ENCODE measurements around the gene COL27A1. TPM values are rescaled to one million over a fixed set of nuclear protein-coding genes. Genes with fewer than 3 reads are reported as not detected.

The COL27A1 gene
- total RNA-seq, 1 donor from 2014 or later: 6.4 TPM

- H3K27ac ChIP-seq (replicated peaks): no peak overlapping the region
- H3K4me1 ChIP-seq: peaks cover 25% of the 10 kb centered on the region
- no peaks in the 10 kb centered on the region for H3K36me3 ChIP-seq
- H3K9me3 ChIP-seq (replicated peaks): peaks cover 10% of the 10 kb centered on the region
- H3K4me3 ChIP-seq: no peak overlapping the region
- TF ChIP-seq CTCF (IDR thresholded peaks at IDR 0.05; ENCODE audit: borderline replicate concordance): no peak
- no peaks in the 10 kb centered on the region for H3K27me3 ChIP-seq (ENCODE audit: low read depth)
- no peak for DNase-seq
- intact Hi-C loops (cut with micrococcal nuclease): no loop called here
These were observed 24.6 kb upstream of the COL27A1 start for GRCh38 chr9:114130624-114131277.

GRCh38 chr9:114131808-114132549 lies 23.4 kb upstream of the COL27A1 start:
- Histone ChIP-seq H3K4me3 (no peak overlapping the region), H3K36me3 (no peaks in the 10 kb centered on the region), H3K27me3 (ENCODE audit: low read depth) (no peaks in the 10 kb centered on the region), H3K27ac (replicated peaks) (peak overlapping the region; percentile 23), H3K4me1 (peaks cover 25% of the 10 kb centered on the region), H3K9me3 (replicated peaks) (peaks cover 10% of the 10 kb centered on the region)
- no peak for DNase-seq
- TF ChIP-seq CTCF (IDR thresholded peaks at IDR 0.05; ENCODE audit: borderline replicate concordance): no peak
- intact Hi-C loops (cut with micrococcal nuclease): no loop called here

GRCh38 chr9:114132550-114132918 lies 22.8 kb upstream of the COL27A1 start:
- peaks cover 25% of the 10 kb centered on the region for H3K4me1 ChIP-seq
- H3K4me3 ChIP-seq: no peak overlapping the region
- intact Hi-C loops (cut with micrococcal nuclease): no loop called here
- H3K36me3 ChIP-seq: no peaks in the 10 kb centered on the region
- H3K27me3 ChIP-seq (ENCODE audit: low read depth): no peaks in the 10 kb centered on the region
- no peak for TF ChIP-seq CTCF (IDR thresholded peaks at IDR 0.05; ENCODE audit: borderline replicate concordance)
- peak overlapping the region; percentile 23 for H3K27ac ChIP-seq (replicated peaks)
- peaks cover 6% of the 10 kb centered on the region for H3K9me3 ChIP-seq (replicated peaks)
- no peak for DNase-seq

GRCh38 chr9:114134827-114135396 lies 20.4 kb upstream of the COL27A1 start:
- Histone ChIP-seq H3K9me3 (replicated peaks) (no peaks in the 10 kb centered on the region), H3K27me3 (ENCODE audit: low read depth) (no peaks in the 10 kb centered on the region), H3K27ac (replicated peaks) (no peak overlapping the region), H3K4me3 (no peak overlapping the region), H3K36me3 (no peaks in the 10 kb centered on the region), H3K4me1 (peaks cover 34% of the 10 kb centered on the region)
- DNase-seq: no peak
- intact Hi-C loops (cut with micrococcal nuclease): no loop called here
- no peak for TF ChIP-seq CTCF (IDR thresholded peaks at IDR 0.05; ENCODE audit: borderline replicate concordance)

GRCh38 chr9:114137831-114138230 lies 17.5 kb upstream of the COL27A1 start:
- Histone ChIP-seq H3K27me3 (ENCODE audit: low read depth) (no peaks in the 10 kb centered on the region), H3K4me1 (peaks cover 36% of the 10 kb centered on the region), H3K36me3 (no peaks in the 10 kb centered on the region), H3K27ac (replicated peaks) (no peak overlapping the region), H3K4me3 (no peak overlapping the region), H3K9me3 (replicated peaks) (no peaks in the 10 kb centered on the region)
- no peak for TF ChIP-seq CTCF (IDR thresholded peaks at IDR 0.05; ENCODE audit: borderline replicate concordance)
- intact Hi-C loops (cut with micrococcal nuclease): no loop called here
- DNase-seq: no peak
